GM18517 (cell line): Measurements from ENCODE around the gene KDM4B.
"Not testable (repeated sequence)": the region's sequence is repeated elsewhere in the genome, so short reads cannot be mapped to it uniquely, and the experiment has no call there.

Experiments
- ATAC-seq: cut with Tn5 transposase; IDR thresholded peaks from one replicate; pipeline ENCODE4 v1.9.1; 2021; ENCODE audit warnings: mild to moderate bottlenecking, moderate library complexity; ENCODE audit not compliant: unreplicated experiment

The KDM4B gene

GRCh38 chr19:4968462-4969291 is at the start of gene KDM4B:
Gene KDM4B, plus strand, starts transcription at chr19:4969113. Its CDS starts 63,778 bp downstream, at chr19:5032891.
- ATAC-seq = peak; percentile 95

GRCh38 chr19:4922530-4923275 is 46.2 kb upstream of the KDM4B start:
- no peak for ATAC-seq

GRCh38 chr19:4923276-4923747 is 45.6 kb upstream of the KDM4B start:
- no peak for ATAC-seq

GRCh38 chr19:4929186-4929585 is 39.7 kb upstream of the KDM4B start:
- no peak for ATAC-seq

GRCh38 chr19:4930664-4931063 is 38.2 kb upstream of the KDM4B start:
- ATAC-seq = no peak

- ATAC-seq = no peak
These were observed 36.2 kb upstream of the KDM4B start for GRCh38 chr19:4932711-4933110.

GRCh38 chr19:4933528-4933927 is 35.4 kb upstream of the KDM4B start:
- no peak for ATAC-seq

GRCh38 chr19:4935444-4935843 is 33.5 kb upstream of the KDM4B start:
- no peak for ATAC-seq

- ATAC-seq = no peak
These were observed 31.9 kb upstream of the KDM4B start for GRCh38 chr19:4937060-4937459.

- ATAC-seq = not testable (repeated sequence)
These were observed 30.5 kb upstream of the KDM4B start for GRCh38 chr19:4938461-4938860.

GRCh38 chr19:4939466-4939865 is 29.4 kb upstream of the KDM4B start:
- no peak for ATAC-seq

GRCh38 chr19:4941638-4942169 is 27.2 kb upstream of the KDM4B start:
- not testable (repeated sequence) for ATAC-seq

- ATAC-seq = not testable (repeated sequence)
These were observed 18.3 kb upstream of the KDM4B start for GRCh38 chr19:4950650-4951049.

GRCh38 chr19:4951656-4952055 is 17.3 kb upstream of the KDM4B start:
- no peak for ATAC-seq

- ATAC-seq = no peak
These were observed 16.0 kb upstream of the KDM4B start for GRCh38 chr19:4952945-4953344.

- ATAC-seq = not testable (repeated sequence)
These were observed 14.4 kb upstream of the KDM4B start for GRCh38 chr19:4954320-4955149.

- no peak for ATAC-seq
These were observed 13.6 kb upstream of the KDM4B start for GRCh38 chr19:4955274-4955673.

- no peak for ATAC-seq
These were observed 10.9 kb upstream of the KDM4B start for GRCh38 chr19:4957981-4958380.

- ATAC-seq = no peak
These were observed 6.8 kb upstream of the KDM4B start for GRCh38 chr19:4962085-4962619.

- no peak for ATAC-seq
These were observed 3.9 kb upstream of the KDM4B start for GRCh38 chr19:4965061-4965460.

GRCh38 chr19:4966591-4966990 is 2.3 kb upstream of the KDM4B start:
- no peak for ATAC-seq
